ENCODE results near the gene LRRC4B.
"Not testable (repeated sequence)": the region's sequence is repeated elsewhere in the genome, so short reads cannot be mapped to it uniquely, and the experiment has no call there.

LRRC4B gene

GRCh38 chr19:50479761-50480251, 88.4 kb downstream of the LRRC4B start:
- DNase-seq (ENCODE audit: low read depth, low spot score): no peak
- H3K4me3 ChIP-seq (ENCODE audit: low read length): no peak overlapping the region

GRCh38 chr19:50478901-50479715, 89.1 kb downstream of the LRRC4B start:
- DNase-seq (ENCODE audit: low read depth, low spot score): peak; percentile 83
- no peak overlapping the region for H3K4me3 ChIP-seq (ENCODE audit: low read length)

DNA sequence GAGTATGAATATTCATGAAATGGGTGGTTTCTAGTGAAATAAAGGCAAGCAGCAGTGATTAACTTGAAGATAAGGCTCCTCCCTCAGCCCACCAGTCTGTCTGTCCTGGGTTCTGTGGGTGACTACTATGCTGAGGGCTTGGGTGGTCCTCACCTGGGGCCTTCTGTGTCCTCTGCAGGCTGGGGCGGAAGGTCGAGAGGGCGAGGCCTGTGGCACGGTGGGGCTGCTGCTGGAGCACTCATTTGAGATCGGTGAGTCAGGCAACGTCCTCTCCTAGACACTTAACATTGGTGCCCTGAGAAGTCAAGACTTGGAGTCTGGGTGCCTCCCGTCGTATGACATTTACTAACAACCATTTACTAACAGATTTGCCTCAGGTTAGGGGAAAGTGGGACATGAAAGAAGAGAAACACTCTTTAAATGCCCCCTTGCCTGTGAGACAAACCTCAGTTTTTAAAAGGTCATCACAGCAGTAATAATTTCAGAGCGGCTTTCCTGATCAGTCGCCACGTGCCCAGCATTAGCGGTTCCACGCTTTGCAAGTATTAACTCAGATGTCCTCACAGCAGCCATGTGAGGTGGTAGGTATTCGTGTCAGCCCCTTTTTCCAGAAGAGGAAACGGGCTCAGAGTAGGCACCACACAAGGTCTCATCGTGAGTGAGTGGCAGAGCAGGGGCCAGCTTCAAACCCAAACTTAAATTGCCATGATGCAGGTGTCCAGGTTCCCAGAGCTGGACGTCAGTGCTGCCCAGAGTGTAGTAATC, 90.3 kb downstream of the LRRC4B start:
- no peak for DNase-seq (ENCODE audit: low read depth, low spot score)
- no peak overlapping the region; the same call in 1 of the 2 replicates for H3K4me3 ChIP-seq (ENCODE audit: low read length)

GRCh38 chr19:50476907-50477238, 91.4 kb downstream of the LRRC4B start:
- peak overlapping the region; percentile 94 for H3K4me3 ChIP-seq (ENCODE audit: low read length)

DNA sequence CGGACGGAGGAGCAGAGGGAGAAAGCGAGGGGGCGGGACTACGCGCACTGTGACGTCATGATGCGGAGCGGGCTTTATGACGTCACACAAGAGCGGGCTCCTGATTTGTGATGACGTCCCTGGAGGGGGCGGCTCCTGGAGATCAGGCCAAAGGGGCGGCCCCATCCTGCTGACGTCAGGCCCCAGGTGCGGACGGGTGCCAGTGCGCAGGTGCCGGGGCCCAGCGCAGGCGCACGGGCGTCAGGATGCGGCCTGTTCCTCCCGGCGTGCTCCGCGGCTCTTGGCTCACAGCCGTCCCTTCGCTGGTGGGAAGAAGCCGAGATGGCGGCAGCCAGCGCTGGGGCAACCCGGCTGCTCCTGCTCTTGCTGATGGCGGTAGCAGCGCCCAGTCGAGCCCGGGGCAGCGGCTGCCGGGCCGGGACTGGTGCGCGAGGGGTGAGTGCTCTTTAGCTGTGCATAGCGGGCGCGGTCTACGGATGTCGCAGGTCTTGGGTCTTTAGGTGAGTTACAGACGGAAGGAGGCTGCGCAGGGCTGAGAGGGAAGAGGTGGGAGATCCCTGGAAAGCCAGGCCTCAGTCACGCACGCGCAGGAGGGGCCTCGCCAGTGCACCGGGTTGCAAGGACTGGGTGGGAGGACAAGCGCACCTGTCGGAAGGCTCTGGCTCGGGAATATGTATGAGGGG, 91.9 kb downstream of the LRRC4B start, which contains the start of the genes EMC10 and GARIN5A:
EMC10 (plus strand) TSS at position 284 of the 683 bp plus-strand sequence; CDS start at position 322, 38 bp downstream.
GARIN5A (minus strand) TSS at position 625 of the 683 bp plus-strand sequence; CDS start at position 165, 460 bp downstream.
- peak; percentile 92 for DNase-seq (ENCODE audit: low read depth, low spot score)
- H3K4me3 ChIP-seq (ENCODE audit: low read length): peak within 1 kb of the TSS; percentile 94

More at GRCh38 chr19:50476907-50477238, 91.4 kb downstream of the LRRC4B start:
- DNase-seq (ENCODE audit: low read depth, low spot score): no peak

DNA sequence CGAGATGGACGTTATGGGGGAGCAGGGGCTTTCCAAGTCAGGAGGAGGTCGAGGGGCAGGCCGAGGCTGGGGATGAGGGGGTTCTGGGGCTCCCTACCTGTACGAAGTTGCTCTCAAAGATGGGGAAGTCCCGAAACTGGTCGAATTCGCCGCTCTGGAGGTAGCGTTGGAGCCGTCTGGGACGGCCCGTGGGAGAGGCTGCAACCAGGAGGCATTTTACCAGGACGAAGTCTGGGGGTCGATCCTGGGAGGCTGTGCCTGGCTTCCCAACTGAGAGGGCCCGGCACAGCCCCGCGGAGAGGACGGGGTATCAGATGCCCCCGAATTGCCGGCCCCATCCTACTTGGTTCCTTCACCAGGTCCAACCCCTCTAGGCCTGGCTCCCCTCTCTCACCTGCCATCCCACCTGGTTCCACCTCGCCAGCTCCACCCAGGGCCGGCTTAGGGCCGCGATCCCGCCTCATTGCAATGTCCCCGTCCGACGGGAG, 92.5 kb downstream of the LRRC4B start:
- no peak for DNase-seq (ENCODE audit: low read depth, low spot score)
- H3K4me3 ChIP-seq (ENCODE audit: low read length): no peak overlapping the region; the same call in 1 of the 2 replicates

GRCh38 chr19:50475101-50475568, 93.1 kb downstream of the LRRC4B start:
- no peak for DNase-seq (ENCODE audit: low read depth, low spot score)
- H3K4me3 ChIP-seq (ENCODE audit: low read length): no peak overlapping the region

DNA sequence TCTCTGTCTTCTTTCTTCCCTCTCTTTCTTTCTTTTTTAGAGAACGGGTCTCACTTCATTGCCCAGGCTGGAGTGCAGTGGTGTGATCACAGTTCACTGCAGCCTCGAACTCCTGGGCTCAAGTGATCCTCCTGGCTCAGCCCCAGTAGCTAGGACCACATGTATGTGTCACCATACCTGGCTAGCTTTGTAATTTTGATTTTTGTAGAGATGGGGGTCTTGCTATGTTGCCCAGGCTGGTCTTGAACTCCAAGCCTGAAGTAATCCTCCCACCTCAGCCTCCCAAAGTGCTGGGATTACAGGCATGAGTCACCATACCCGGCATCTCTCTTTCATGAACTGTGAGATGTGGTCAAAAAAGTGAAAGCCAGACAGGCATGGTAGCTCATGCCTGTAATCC, 94.9 kb downstream of the LRRC4B start:
- not testable (repeated sequence) for DNase-seq (ENCODE audit: low read depth, low spot score); H3K4me3 ChIP-seq (ENCODE audit: low read length)

GRCh38 chr19:50468818-50469217, 99.4 kb downstream of the LRRC4B start:
- DNase-seq (ENCODE audit: low read depth, low spot score): no peak
- no peak overlapping the region for H3K4me3 ChIP-seq (ENCODE audit: low read length)

- H3K4me3 ChIP-seq (ENCODE audit: low read length): no peak overlapping the region
- DNase-seq (ENCODE audit: low read depth, low spot score): no peak
Observed at GRCh38 chr19:50467566-50467965, 100.7 kb downstream of the LRRC4B start.
